Astrocyte (in vitro differentiated cells and primary cell): Measurements from ENCODE around the gene PRSS33. TPM values are rescaled to one million over a fixed set of nuclear protein-coding genes. Genes with fewer than 3 reads are reported as not detected.

Experiments
- DNase-seq: peaks from one replicate; pipeline ENCODE4 v3.0.0-alpha.2; 2010; ENCODE audit warnings: low read depth
- FAIRE-seq: peaks from 2 replicates; lab custom pipeline; 2011; peaks lifted over from hg19 to GRCh38; lab: Jason Lieb, UNC
- H2AFZ ChIP-seq: 2 replicates; pipeline ENCODE4 v1.6.0; 2012; ENCODE audit warnings: low read depth, low read length, inconsistent platforms
- H3K27ac ChIP-seq: 2 replicates; pipeline ENCODE4 v1.5.1; 2011; ENCODE audit warnings: low read depth, low read length, inconsistent platforms
- H3K27me3 ChIP-seq: 2 replicates; pipeline ENCODE4 v1.6.0; 2011; ENCODE audit warnings: low read length, inconsistent platforms; ENCODE audit not compliant: insufficient read depth
- H3K36me3 ChIP-seq: 2 replicates; pipeline ENCODE4 v1.5.1; 2011; ENCODE audit warnings: low read length, inconsistent platforms; ENCODE audit not compliant: insufficient read depth
- H3K4me1 ChIP-seq: 2 replicates; pipeline ENCODE4 v1.5.1; 2011; ENCODE audit warnings: low read length, inconsistent platforms; ENCODE audit not compliant: insufficient read depth
- H3K4me2 ChIP-seq: 2 replicates; pipeline ENCODE4 v1.6.0; 2012; ENCODE audit warnings: low read length, inconsistent platforms
- H3K4me3 ChIP-seq: 2 replicates; pipeline ENCODE4 v1.5.1; 2011; ENCODE audit warnings: low read depth, mild to moderate bottlenecking, low read length, inconsistent platforms; ENCODE audit not compliant: insufficient read depth
- H3K79me2 ChIP-seq: 2 replicates; pipeline ENCODE4 v1.6.0; 2012; ENCODE audit warnings: mild to moderate bottlenecking, low read length, inconsistent platforms; ENCODE audit not compliant: insufficient read depth
- H3K9ac ChIP-seq: 2 replicates; pipeline ENCODE4 v1.6.0; 2012; ENCODE audit warnings: mild to moderate bottlenecking, low read length, inconsistent platforms
- H3K9me3 ChIP-seq: 2 replicates; pipeline ENCODE4 v1.5.1; 2012; ENCODE audit warnings: low read depth, mild to moderate bottlenecking, low read length, inconsistent platforms; ENCODE audit not compliant: insufficient read depth
- H4K20me1 ChIP-seq: 2 replicates; pipeline ENCODE4 v1.6.0; 2012; ENCODE audit warnings: low read length, inconsistent platforms; ENCODE audit not compliant: insufficient read depth
- H3K27ac Mint-ChIP-seq: one replicate; pipeline ENCODE4 v1.8.0; 2021; ENCODE audit warnings: mild to moderate bottlenecking, mixed read lengths; ENCODE audit not compliant: unreplicated experiment
- H3K27me3 Mint-ChIP-seq: one replicate; pipeline ENCODE4 v1.8.0; 2021; ENCODE audit warnings: low read depth, mixed read lengths; ENCODE audit not compliant: unreplicated experiment
- H3K36me3 Mint-ChIP-seq: one replicate; pipeline ENCODE4 v1.8.0; 2021; ENCODE audit warnings: low read depth, mixed read lengths; ENCODE audit not compliant: unreplicated experiment
- H3K4me1 Mint-ChIP-seq: one replicate; pipeline ENCODE4 v1.8.0; 2021; ENCODE audit warnings: low read depth, mixed read lengths; ENCODE audit not compliant: unreplicated experiment
- H3K4me3 Mint-ChIP-seq: one replicate; pipeline ENCODE4 v1.8.0; 2021; ENCODE audit warnings: mild to moderate bottlenecking, moderate library complexity, mixed read lengths; ENCODE audit not compliant: unreplicated experiment
- H3K9me3 Mint-ChIP-seq: one replicate; pipeline ENCODE4 v1.8.0; 2021; ENCODE audit warnings: mild to moderate bottlenecking, mixed read lengths; ENCODE audit not compliant: unreplicated experiment
- EZH2 ChIP-seq: IDR thresholded peaks from 2 replicates; pipeline ENCODE4 v1.6.1; 2012; ENCODE audit warnings: mild to moderate bottlenecking, low read length, inconsistent platforms; ENCODE audit not compliant: insufficient read depth
- total RNA-seq: library from RNA; stranded (reverse); gene quantifications from 2 replicates; pipeline ENCODE4 v1.2.1, GENCODE V29; 2021
- TF ChIP-seq, protein P1 (sequence below): IDR thresholded peaks from 2 replicates; pipeline ENCODE4 v1.5.1; 2011; ENCODE audit warnings: low read depth, mild to moderate bottlenecking, inconsistent platforms, low read length, moderate library complexity; ENCODE audit not compliant: insufficient read depth

PRSS33 gene
- total RNA-seq, 1 donor from 2014 or later = not detected

DNA sequence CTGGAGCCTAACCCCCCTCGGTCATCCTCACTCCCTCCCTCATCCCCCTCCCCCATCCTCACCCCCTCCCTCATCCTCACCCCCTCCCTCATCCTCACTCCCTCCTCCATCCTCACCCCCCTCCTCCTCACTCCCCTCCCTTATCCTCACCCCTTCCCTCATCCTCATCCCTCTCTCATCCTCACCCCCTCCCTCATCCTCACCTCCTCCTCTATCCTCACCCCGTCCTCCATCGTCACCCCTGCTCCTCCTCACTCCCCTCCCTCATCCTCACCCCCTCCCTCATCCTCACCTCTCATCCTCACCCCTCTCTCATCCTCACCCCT lies 571 bp downstream of the PRSS33 start:
- Histone ChIP-seq H3K9me3 (no peaks in the 10 kb centered on the region), H3K27me3 (peaks cover 27% of the 10 kb centered on the region), H2AFZ (no peak overlapping the region), H3K36me3 (no peaks in the 10 kb centered on the region), H3K4me1 (peaks cover 8% of the 10 kb centered on the region), H3K79me2 (no peaks in the 10 kb centered on the region), H3K4me2 (no peak overlapping the region), H4K20me1 (no peaks in the 10 kb centered on the region), H3K9ac (no peak overlapping the region), H3K4me3 (no peak overlapping the region), H3K27ac (no peak overlapping the region)
- H3K4me1 Mint-ChIP-seq = no peaks in the 10 kb centered on the region
- H3K27ac Mint-ChIP-seq = no peak overlapping the region
- no peak for FAIRE-seq
- no peaks in the 10 kb centered on the region for H3K36me3 Mint-ChIP-seq
- peaks cover 3% of the 10 kb centered on the region for H3K9me3 Mint-ChIP-seq
- H3K27me3 Mint-ChIP-seq = peaks cover 38% of the 10 kb centered on the region
- no peak for DNase-seq
- TF ChIP-seq EZH2 = no peak
- TF ChIP-seq, protein P1, sequence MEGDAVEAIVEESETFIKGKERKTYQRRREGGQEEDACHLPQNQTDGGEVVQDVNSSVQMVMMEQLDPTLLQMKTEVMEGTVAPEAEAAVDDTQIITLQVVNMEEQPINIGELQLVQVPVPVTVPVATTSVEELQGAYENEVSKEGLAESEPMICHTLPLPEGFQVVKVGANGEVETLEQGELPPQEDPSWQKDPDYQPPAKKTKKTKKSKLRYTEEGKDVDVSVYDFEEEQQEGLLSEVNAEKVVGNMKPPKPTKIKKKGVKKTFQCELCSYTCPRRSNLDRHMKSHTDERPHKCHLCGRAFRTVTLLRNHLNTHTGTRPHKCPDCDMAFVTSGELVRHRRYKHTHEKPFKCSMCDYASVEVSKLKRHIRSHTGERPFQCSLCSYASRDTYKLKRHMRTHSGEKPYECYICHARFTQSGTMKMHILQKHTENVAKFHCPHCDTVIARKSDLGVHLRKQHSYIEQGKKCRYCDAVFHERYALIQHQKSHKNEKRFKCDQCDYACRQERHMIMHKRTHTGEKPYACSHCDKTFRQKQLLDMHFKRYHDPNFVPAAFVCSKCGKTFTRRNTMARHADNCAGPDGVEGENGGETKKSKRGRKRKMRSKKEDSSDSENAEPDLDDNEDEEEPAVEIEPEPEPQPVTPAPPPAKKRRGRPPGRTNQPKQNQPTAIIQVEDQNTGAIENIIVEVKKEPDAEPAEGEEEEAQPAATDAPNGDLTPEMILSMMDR = no peak
- no peak overlapping the region for H3K4me3 Mint-ChIP-seq

DNA sequence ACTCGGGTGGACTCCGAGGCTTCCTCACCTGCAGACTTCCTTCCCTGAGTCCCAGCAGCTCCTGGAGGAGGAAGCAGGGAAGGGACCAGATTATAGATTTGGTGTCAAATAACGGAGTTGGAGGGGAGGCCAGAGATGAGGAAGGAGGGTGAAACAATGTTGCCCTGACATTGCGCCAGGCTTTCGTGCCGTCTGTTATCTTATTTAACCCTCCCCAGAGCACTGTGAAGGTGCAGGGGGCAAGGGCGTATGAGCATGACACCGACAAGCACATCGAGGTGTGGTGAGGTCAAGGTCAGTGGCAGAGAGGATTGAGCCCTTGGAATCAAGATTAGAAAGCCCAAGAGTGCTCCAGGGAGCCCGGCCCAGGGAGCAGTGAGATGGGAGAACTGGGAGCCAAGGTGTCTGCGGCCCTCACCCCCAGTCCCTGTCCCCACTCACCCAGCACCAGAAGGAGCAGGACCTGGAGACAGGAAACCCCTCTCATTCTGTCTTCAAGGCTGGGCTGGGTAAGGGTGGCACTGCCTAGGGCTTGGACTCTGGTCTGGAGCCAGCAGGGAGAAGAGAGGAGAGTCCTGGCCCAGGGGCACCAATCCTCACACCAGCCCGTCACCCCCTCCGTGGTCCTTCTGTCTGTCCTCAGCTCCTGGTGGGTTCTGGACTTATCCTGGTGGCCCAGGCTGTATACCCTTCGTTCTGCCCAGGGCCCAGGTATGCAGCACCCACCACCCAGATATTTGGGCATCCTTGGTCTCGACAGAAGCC lies 1.1 kb downstream of the PRSS33 start:
- Mint-ChIP-seq H3K4me3 (no peak overlapping the region), H3K27ac (no peak overlapping the region), H3K9me3 (peaks cover 3% of the 10 kb centered on the region), H3K4me1 (no peaks in the 10 kb centered on the region), H3K27me3 (peaks cover 36% of the 10 kb centered on the region), H3K36me3 (no peaks in the 10 kb centered on the region)
- DNase-seq (no peak), FAIRE-seq (no peak)
- H3K9ac ChIP-seq = no peak overlapping the region
- H2AFZ ChIP-seq = no peak overlapping the region
- H3K27ac ChIP-seq = no peak overlapping the region
- no peak for TF ChIP-seq EZH2
- TF ChIP-seq, protein P1 = no peak
- H3K27me3 ChIP-seq = peaks cover 27% of the 10 kb centered on the region
- no peaks in the 10 kb centered on the region for H3K9me3 ChIP-seq
- no peak overlapping the region for H3K4me3 ChIP-seq
- H3K4me1 ChIP-seq = peaks cover 8% of the 10 kb centered on the region
- H4K20me1 ChIP-seq = no peaks in the 10 kb centered on the region
- H3K36me3 ChIP-seq = no peaks in the 10 kb centered on the region
- H3K4me2 ChIP-seq = no peak overlapping the region
- no peaks in the 10 kb centered on the region for H3K79me2 ChIP-seq
